HepG2 (cell line): ENCODE measurements around the gene RASGRP2. TPM values are rescaled to one million over a fixed set of nuclear protein-coding genes. Genes with fewer than 3 reads are reported as not detected.

ENCODE experiments used
- ATAC-seq: fragments of 200-7000 bp; cut with Tn5 transposase; 3 replicates; pipeline ENCODE4 v1.9.1; 2020; ENCODE audit warnings: mild to moderate bottlenecking, moderate library complexity
- BruUV-seq: library from RNA; stranded (reverse); fragments of 400-500 nt; replicated peaks from 2 replicates; lab custom pipeline; 2021; lab: Mats Ljungman, UMichigan
- CTCF ChIA-PET: fragments of 300-600 bp; formaldehyde crosslinking; extraction: SDS; loops from one replicate; lab custom pipeline; 2021; ENCODE audit warnings: low total read pairs, inconsistent platforms, low intra/inter-chr PET ratio; lab: Yijun Ruan, JAX
- POLR2A ChIA-PET: fragments of 350-600 bp; sonication (Branson Sonifier 250); formaldehyde crosslinking; loops from one replicate; lab custom pipeline; 2020; ENCODE audit warnings: antibody characterized with exemption, inconsistent platforms; lab: Yijun Ruan, JAX
- DNase-seq: peaks from one replicate; pipeline ENCODE4 v3.0.0-alpha.2; 2015; ENCODE audit warnings: low spot score
- FAIRE-seq: peaks from 3 replicates; lab custom pipeline; 2011; peaks lifted over from hg19 to GRCh38; lab: Jason Lieb, UNC
- H2AFZ ChIP-seq: one replicate; pipeline ENCODE4 v1.6.1; 2011; ENCODE audit warnings: low read length, inconsistent platforms
- H3K27ac ChIP-seq: fragments of 300-600 bp; 3 replicates; pipeline ENCODE4 v1.8.0; 2011; ENCODE audit warnings: mixed run types, mild to moderate bottlenecking, mixed read lengths, low read length, inconsistent platforms; ENCODE audit not compliant: insufficient read depth; ENCODE audit errors: extremely low read length
- H3K27me3 ChIP-seq, 2 experiments: fragments of 200-600 bp in 1 of 2; 2 replicates in 1 of 2; 3 replicates in 1 of 2; pipeline versions ENCODE4 v1.6.0 to v1.8.0; 2011; ENCODE audit warnings: low read length in 2 of 2, mild to moderate bottlenecking in 2 of 2, moderate library complexity in 2 of 2, inconsistent platforms in 1 of 2; ENCODE audit not compliant: insufficient read depth in 2 of 2, control insufficient read depth in 1 of 2
- H3K36me3 ChIP-seq, 2 experiments: fragments of 200-600 bp in 1 of 2; replicated peaks in 1 of 2; 2 replicates in 1 of 2; 3 replicates in 1 of 2; pipeline versions ENCODE4 v1.5.1 to v1.8.0; 2011; ENCODE audit warnings: low read length in 2 of 2, inconsistent platforms in 1 of 2; ENCODE audit not compliant: insufficient read depth in 2 of 2, control insufficient read depth in 1 of 2
- H3K4me1 ChIP-seq: 2 replicates; pipeline ENCODE4 v1.5.1; 2012; ENCODE audit warnings: low read length, inconsistent platforms; ENCODE audit not compliant: insufficient read depth
- H3K4me2 ChIP-seq: 2 replicates; pipeline ENCODE4 v1.6.0; 2011; ENCODE audit warnings: low read depth, low read length, inconsistent platforms
- H3K4me3 ChIP-seq, 3 experiments: fragments of 200-600 bp in 1 of 3; sonication (generic), shearing (Covaris generic) in 1 of 3; replicated peaks in 1 of 3; 2 replicates each; pipeline ENCODE4 v1.5.1; 2011 to 2016; ENCODE audit warnings: low read length in 3 of 3, inconsistent platforms in 2 of 3, low read depth in 2 of 3, mild to moderate bottlenecking in 2 of 3, control low read depth in 1 of 3, mixed read lengths in 1 of 3; ENCODE audit not compliant: insufficient read depth in 1 of 3
- H3K79me2 ChIP-seq: one replicate; pipeline ENCODE4 v1.6.1; 2011; ENCODE audit warnings: low read length, inconsistent platforms; ENCODE audit not compliant: insufficient read depth
- H3K9ac ChIP-seq: 2 replicates; pipeline ENCODE4 v1.6.0; 2011; ENCODE audit warnings: mild to moderate bottlenecking, low read depth, low read length, inconsistent platforms; ENCODE audit not compliant: insufficient read depth
- H3K9me3 ChIP-seq: 2 replicates; pipeline ENCODE4 v1.5.1; 2012; ENCODE audit warnings: mild to moderate bottlenecking, low read length
- H4K20me1 ChIP-seq: 2 replicates; pipeline ENCODE4 v1.6.0; 2011; ENCODE audit warnings: inconsistent platforms, mild to moderate bottlenecking, low read length, moderate library complexity; ENCODE audit not compliant: insufficient read depth
- HNRNPK ChIP-seq: fragments of 200-400 bp; formaldehyde crosslinking; IDR thresholded peaks from 2 replicates; pipeline ENCODE4 v1.6.1; 2018; ENCODE audit warnings: low read length, low read depth, moderate library complexity, mild to moderate bottlenecking; ENCODE audit not compliant: poor library complexity, severe bottlenecking
- NR2C2 ChIP-seq: sonication (generic); formaldehyde crosslinking; IDR thresholded peaks from 2 replicates; pipeline ENCODE4 v1.4.0; 2020; ENCODE audit warnings: missing genetic modification reagents, mild to moderate bottlenecking, moderate library complexity, borderline replicate concordance
- PHF5A ChIP-seq: IDR thresholded peaks from one replicate; pipeline ENCODE4 v1.6.1; 2018; ENCODE audit warnings: low read depth, missing genetic modification reagents; ENCODE audit not compliant: unreplicated experiment
- ZNF3 ChIP-seq: IDR thresholded peaks from 2 replicates; pipeline ENCODE4 v1.7.0; 2017; ENCODE audit warnings: inconsistent platforms
- ZNF629 ChIP-seq: sonication (generic); formaldehyde crosslinking; conservative IDR thresholded peaks from 2 replicates; pipeline ENCODE4 v1.5.0; 2020; ENCODE audit warnings: missing genetic modification reagents
- WGBS: methylation state at CpG from one replicate; pipeline ENCODE4 v1.1.6; 2017; ENCODE audit warnings: low lambda C conversion rate; 5-methylcytosine and 5-hydroxymethylcytosine counted together
- in situ Hi-C: cut with HindIII; loops from 2 replicates; pipeline ENCODE4 v1.10.0; 2017; ENCODE audit warnings: low pct_unique_long_range_greater_than_20kb; ENCODE audit not compliant: extremely low pct_ligation_motif_present
- intact Hi-C: fragments of 100-400 bp; cut with micrococcal nuclease; formaldehyde crosslinking; loops from one replicate; pipeline ENCODE4 v1.10.0; 2022; ENCODE audit not compliant: unreplicated experiment
- polyA plus RNA-seq, 8 experiments: library from polyadenylated mRNA; depleted of rRNA in 3 of 8; stranded (reverse) in 7 of 8; unstranded in 1 of 8; fragments of >200 nt; fragmentation: Illumina TruSeq in 4 of 8; extraction: Trizol in 4 of 8; gene quantifications; 2 replicates each; pipeline versions ENCODE4 v1.2.1 to v1.2.3, GENCODE V29; 2011 to 2016; ENCODE audit warnings: low read depth in 4 of 8, missing spikeins in 1 of 8, mixed read lengths in 1 of 8; ENCODE audit not compliant: insufficient read depth in 1 of 8
- total RNA-seq, 5 experiments: library from RNA; depleted of rRNA; stranded (reverse); fragments of >200 nt; fragmentation: Illumina TruSeq; extraction: Trizol; gene quantifications; 2 replicates each; pipeline ENCODE4 v1.2.3, GENCODE V29; 2016; ENCODE audit warnings: low read depth in 1 of 5
- TF ChIP-seq, protein P1 (sequence below): sonication (generic); formaldehyde crosslinking; IDR thresholded peaks from 2 replicates; pipeline ENCODE4 v1.5.1; 2020; ENCODE audit warnings: mild to moderate bottlenecking, missing genetic modification reagents, moderate library complexity

The RASGRP2 gene
- total and polyA plus RNA-seq, 2 of the 13 experiments (the other 11 are each of a cell fraction or from before 2014, with no cell fraction given): 0.61 TPM; not detected in 1

DNA sequence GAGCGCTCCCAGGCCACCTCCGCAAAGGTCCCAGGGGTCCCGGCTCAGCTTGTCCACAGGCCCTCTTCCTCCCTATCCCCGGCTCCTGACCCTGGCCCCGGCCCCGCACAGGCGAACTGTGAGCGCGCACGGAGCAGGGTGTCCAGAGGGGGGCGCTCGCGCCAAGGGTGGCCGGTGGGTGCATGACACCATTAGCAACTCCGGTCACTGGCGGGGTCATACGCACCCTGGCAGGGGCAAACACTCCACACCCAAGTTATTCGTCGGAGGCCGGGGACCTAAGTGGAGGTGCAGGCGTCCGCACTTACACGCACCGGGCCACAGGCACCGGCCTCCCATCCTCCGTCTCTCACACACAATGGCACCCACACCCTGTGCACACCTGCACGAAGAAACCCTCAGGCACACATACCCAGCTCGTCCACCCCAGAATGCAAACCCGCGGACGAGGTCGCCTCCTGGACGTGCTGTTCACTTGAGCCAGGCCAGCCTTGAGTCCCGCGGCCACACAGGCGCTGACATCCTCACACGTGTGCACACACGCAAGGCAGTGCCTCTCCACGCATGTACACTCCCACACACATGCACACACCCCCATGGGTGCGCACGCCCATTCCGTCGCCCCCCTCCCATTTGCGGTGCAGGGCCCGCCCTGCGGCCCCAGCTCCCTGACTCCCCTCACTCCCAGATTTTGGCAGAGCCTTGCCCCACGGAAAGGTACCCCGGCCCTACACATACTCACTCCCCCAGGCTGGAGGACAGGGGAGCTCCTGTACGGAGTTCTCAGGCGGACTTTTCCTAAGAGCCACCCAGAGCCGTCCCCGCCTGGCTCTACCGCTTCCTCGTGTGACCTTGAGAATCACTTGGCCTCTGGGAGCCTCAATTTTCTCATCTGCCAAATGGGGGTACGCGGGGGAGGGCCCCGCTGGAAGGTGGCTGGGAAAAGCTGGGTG lies at the start of gene RASGRP2 (continued):
- TF ChIP-seq, protein P1, sequence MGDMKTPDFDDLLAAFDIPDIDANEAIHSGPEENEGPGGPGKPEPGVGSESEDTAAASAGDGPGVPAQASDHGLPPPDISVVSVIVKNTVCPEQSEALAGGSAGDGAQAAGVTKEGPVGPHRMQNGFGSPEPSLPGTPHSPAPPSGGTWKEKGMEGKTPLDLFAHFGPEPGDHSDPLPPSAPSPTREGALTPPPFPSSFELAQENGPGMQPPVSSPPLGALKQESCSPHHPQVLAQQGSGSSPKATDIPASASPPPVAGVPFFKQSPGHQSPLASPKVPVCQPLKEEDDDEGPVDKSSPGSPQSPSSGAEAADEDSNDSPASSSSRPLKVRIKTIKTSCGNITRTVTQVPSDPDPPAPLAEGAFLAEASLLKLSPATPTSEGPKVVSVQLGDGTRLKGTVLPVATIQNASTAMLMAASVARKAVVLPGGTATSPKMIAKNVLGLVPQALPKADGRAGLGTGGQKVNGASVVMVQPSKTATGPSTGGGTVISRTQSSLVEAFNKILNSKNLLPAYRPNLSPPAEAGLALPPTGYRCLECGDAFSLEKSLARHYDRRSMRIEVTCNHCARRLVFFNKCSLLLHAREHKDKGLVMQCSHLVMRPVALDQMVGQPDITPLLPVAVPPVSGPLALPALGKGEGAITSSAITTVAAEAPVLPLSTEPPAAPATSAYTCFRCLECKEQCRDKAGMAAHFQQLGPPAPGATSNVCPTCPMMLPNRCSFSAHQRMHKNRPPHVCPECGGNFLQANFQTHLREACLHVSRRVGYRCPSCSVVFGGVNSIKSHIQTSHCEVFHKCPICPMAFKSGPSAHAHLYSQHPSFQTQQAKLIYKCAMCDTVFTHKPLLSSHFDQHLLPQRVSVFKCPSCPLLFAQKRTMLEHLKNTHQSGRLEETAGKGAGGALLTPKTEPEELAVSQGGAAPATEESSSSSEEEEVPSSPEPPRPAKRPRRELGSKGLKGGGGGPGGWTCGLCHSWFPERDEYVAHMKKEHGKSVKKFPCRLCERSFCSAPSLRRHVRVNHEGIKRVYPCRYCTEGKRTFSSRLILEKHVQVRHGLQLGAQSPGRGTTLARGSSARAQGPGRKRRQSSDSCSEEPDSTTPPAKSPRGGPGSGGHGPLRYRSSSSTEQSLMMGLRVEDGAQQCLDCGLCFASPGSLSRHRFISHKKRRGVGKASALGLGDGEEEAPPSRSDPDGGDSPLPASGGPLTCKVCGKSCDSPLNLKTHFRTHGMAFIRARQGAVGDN (CRISPR knock-in tag): peak; percentile 10; the same call in 1 of the 2 replicates
- no peak for TF ChIP-seq HNRNPK
- no peak for TF ChIP-seq ZNF3 (CRISPR knock-in tag)

- H3K9ac ChIP-seq: no peak overlapping the region
Observed at GRCh38 chr11:64792482-64792881, 48.5 kb upstream of the RASGRP2 start.

More at GRCh38 chr11:64792482-64792881, 48.5 kb upstream of the RASGRP2 start:
- H3K9me3 ChIP-seq: no peaks in the 10 kb centered on the region
- no peak for ATAC-seq
- ChIA-PET CTCF (no interaction called here), POLR2A (no interaction called here)
- FAIRE-seq: no peak
- no peak for DNase-seq
- in situ Hi-C loops (no loop called here), intact Hi-C loops (no loop called here)
- no peak overlapping the region for H3K4me2 ChIP-seq
- no TSS peak for BruUV-seq
- no peak overlapping the region for H3K4me3 ChIP-seq
- 100% methylated on average over 2 of the region's 4 CpGs for WGBS
- TF ChIP-seq ZNF629 (CRISPR knock-in tag) (peak; percentile 52), PHF5A (CRISPR knock-in tag) (no peak), NR2C2 (CRISPR knock-in tag) (no peak)
- no peaks in the 10 kb centered on the region for H3K79me2 ChIP-seq
- H3K27me3 ChIP-seq: no peaks in the 10 kb centered on the region
- no peak overlapping the region for H2AFZ ChIP-seq
- no peaks in the 10 kb centered on the region; a peak in 1 of 5 replicates for H3K36me3 ChIP-seq
- peaks cover 16% of the 10 kb centered on the region; the same call in 1 of the 2 replicates for H3K4me1 ChIP-seq
- no peak overlapping the region for H3K27ac ChIP-seq
- H4K20me1 ChIP-seq: no peaks in the 10 kb centered on the region
